Adipocyte (in vitro differentiated cells): ENCODE results near the gene ERBB2.

ENCODE experiments used
- DNase-seq: peaks from one replicate; pipeline ENCODE4 v3.0.0-alpha.2; 2015; ENCODE audit warnings: low read depth
- H3K27me3 ChIP-seq: replicated peaks from 2 replicates; pipeline ENCODE4 v1.7.0; 2013; ENCODE audit warnings: mild to moderate bottlenecking, low read length, moderate library complexity; ENCODE audit not compliant: control insufficient read depth, insufficient read depth
- H3K36me3 ChIP-seq: 2 replicates; pipeline ENCODE4 v1.7.0; 2013; ENCODE audit warnings: low read length, mild to moderate bottlenecking, moderate library complexity; ENCODE audit not compliant: control insufficient read depth, insufficient read depth, severe bottlenecking
- H3K4me1 ChIP-seq: 2 replicates; pipeline ENCODE4 v1.7.0; 2013; ENCODE audit warnings: mild to moderate bottlenecking, low read length, moderate library complexity; ENCODE audit not compliant: control insufficient read depth, insufficient read depth
- H3K4me3 ChIP-seq: 2 replicates; pipeline ENCODE4 v1.7.0; 2013; ENCODE audit warnings: mild to moderate bottlenecking, low read length, moderate library complexity
- H3K9ac ChIP-seq: 2 replicates; pipeline ENCODE4 v1.7.0; 2013; ENCODE audit warnings: mild to moderate bottlenecking, low read length, moderate library complexity
- H3K9me3 ChIP-seq: 2 replicates; pipeline ENCODE4 v1.7.0; 2013; ENCODE audit warnings: mild to moderate bottlenecking, low read length, moderate library complexity; ENCODE audit not compliant: control insufficient read depth

ERBB2 gene

DNA sequence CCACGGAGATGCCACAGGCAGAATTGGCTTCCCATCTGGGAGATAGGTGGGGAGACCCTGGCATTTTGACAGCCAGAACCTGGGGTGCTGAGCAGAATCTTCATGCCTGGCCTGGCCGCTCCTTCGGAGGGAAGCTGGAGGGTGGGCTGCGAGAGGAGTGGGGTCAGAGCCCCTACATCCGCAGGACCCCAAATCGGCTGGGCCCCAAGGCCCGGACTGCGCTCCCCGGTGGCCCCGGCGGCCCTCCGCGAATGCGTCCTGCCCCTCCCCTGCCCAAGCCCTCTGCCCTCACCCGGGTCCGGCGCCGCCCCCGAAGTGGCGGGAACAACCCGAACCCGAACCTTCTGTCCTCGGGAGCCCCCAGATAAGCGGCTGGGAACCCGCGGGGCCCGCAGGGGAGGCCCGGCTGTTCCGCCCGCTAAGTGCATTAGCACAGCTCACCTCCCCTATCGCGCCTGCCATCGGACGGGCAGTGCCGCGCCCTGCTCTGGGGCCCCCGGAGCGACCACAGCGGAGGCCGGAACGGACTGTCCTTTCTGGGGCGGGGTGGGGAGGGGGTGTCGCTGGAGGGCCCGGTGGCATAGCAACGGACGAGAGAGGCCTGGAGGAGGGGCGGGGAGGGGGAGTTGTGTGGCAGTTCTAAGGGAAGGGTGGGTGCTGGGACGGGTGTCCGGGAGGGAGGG, 32.5 kb upstream of the ERBB2 start:
- no peak overlapping the region for H3K4me3 ChIP-seq
- H3K36me3 ChIP-seq = peaks cover 4% of the 10 kb centered on the region
- H3K4me1 ChIP-seq = peaks cover 10% of the 10 kb centered on the region
- no peak overlapping the region for H3K9ac ChIP-seq
- peaks cover 58% of the 10 kb centered on the region for H3K27me3 ChIP-seq
- no peak for DNase-seq
- no peaks in the 10 kb centered on the region for H3K9me3 ChIP-seq

DNA sequence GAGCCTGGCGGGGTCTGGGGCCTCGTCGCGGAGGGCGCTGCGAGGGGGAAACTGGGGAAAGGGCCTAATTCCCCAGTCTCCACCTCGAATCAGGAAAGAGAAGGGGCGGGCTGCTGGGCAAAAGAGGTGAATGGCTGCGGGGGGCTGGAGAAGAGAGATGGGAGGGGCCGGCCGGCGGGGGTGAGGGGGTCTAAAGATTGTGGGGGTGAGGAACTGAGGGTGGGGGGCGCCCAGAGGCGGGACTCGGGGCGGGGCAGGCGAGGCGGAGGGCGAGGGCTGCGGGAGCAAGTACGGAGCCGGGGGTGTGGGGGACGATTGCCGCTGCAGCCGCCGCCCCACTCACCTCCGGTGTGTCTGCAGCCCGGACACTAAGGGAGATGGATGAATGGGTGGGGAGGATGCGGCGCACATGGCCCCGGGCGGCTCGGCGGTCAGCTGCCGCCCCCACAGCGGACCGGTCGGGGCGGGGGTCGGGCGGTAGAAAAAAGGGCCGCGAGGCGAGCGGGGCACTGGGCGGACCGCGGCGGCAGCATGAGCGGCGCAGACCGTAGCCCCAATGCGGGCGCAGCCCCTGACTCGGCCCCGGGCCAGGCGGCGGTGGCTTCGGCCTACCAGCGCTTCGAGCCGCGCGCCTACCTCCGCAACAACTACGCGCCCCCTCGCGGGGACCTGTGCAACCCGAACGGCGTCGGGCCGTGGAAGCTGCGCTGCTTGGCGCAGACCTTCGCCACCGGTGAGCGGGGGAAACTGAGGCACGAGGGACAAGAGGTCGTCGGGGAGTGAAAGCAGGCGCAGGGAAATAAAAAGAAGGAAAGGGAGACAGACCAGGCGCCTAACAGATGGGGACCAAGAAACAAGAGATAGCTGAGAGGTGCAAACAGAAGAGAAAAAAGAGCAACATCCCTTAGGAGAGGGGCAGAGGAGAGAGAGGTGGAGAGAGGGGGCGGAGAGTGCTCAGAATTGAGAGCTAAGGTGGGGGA, 31.6 kb upstream of the ERBB2 start, which contains the start of gene PNMT:
PNMT (plus strand) TSS at position 509 of the 980 bp plus-strand sequence; CDS start at position 532, 23 bp downstream.
- H3K27me3 ChIP-seq = peaks cover 62% of the 10 kb centered on the region
- H3K9me3 ChIP-seq = no peaks in the 10 kb centered on the region
- no peak within 1 kb of the TSS for H3K9ac ChIP-seq
- H3K4me3 ChIP-seq = no peak within 1 kb of the TSS
- DNase-seq = peak; percentile 86
- H3K36me3 ChIP-seq = no peaks in the 10 kb centered on the region
- peaks cover 10% of the 10 kb centered on the region for H3K4me1 ChIP-seq

DNA sequence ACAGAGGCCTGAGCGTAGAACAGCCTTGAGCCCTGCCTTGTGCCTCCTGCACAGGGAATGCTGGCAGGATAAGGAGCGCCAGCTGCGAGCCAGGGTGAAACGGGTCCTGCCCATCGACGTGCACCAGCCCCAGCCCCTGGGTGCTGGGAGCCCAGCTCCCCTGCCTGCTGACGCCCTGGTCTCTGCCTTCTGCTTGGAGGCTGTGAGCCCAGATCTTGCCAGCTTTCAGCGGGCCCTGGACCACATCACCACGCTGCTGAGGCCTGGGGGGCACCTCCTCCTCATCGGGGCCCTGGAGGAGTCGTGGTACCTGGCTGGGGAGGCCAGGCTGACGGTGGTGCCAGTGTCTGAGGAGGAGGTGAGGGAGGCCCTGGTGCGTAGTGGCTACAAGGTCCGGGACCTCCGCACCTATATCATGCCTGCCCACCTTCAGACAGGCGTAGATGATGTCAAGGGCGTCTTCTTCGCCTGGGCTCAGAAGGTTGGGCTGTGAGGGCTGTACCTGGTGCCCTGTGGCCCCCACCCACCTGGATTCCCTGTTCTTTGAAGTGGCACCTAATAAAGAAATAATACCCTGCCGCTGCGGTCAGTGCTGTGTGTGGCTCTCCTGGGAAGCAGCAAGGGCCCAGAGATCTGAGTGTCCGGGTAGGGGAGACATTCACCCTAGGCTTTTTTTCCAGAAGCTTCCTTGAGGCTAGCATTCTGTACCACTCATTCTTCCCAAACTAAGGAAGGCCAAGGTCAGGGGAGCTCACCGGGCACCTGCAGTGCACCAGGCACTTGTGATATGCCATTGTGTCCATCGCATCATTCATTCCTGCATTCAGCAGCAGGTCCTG, 29.7 kb upstream of the ERBB2 start:
- Histone ChIP-seq H3K36me3 (no peaks in the 10 kb centered on the region), H3K9ac (no peak overlapping the region), H3K27me3 (peaks cover 62% of the 10 kb centered on the region), H3K9me3 (no peaks in the 10 kb centered on the region), H3K4me1 (peaks cover 10% of the 10 kb centered on the region), H3K4me3 (no peak overlapping the region)
- no peak for DNase-seq

DNA sequence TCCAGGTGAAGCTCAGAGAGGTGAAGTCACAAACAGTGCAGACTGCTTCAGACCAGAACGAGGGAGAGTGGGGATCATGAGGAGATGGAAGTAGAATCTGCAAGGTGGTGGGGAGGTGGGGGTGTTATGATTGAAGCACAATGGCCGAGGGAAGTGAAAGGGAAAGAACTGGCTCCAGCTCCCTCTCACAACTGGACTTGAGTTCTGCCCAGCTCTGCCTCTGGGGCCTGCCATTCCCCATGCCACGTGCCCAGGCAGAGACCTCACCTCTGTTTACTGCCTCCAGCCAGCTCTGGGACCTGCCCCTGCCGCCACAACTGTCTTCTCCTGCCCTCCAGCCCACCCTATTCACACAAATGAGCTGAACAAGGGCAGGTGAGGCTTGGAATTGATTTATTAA, 29.1 kb upstream of the ERBB2 start:
- H3K36me3 ChIP-seq = no peaks in the 10 kb centered on the region
- peaks cover 16% of the 10 kb centered on the region for H3K4me1 ChIP-seq
- no peak overlapping the region for H3K9ac ChIP-seq
- DNase-seq = no peak
- H3K4me3 ChIP-seq = no peak overlapping the region
- H3K27me3 ChIP-seq = peaks cover 61% of the 10 kb centered on the region
- H3K9me3 ChIP-seq = no peaks in the 10 kb centered on the region

DNA sequence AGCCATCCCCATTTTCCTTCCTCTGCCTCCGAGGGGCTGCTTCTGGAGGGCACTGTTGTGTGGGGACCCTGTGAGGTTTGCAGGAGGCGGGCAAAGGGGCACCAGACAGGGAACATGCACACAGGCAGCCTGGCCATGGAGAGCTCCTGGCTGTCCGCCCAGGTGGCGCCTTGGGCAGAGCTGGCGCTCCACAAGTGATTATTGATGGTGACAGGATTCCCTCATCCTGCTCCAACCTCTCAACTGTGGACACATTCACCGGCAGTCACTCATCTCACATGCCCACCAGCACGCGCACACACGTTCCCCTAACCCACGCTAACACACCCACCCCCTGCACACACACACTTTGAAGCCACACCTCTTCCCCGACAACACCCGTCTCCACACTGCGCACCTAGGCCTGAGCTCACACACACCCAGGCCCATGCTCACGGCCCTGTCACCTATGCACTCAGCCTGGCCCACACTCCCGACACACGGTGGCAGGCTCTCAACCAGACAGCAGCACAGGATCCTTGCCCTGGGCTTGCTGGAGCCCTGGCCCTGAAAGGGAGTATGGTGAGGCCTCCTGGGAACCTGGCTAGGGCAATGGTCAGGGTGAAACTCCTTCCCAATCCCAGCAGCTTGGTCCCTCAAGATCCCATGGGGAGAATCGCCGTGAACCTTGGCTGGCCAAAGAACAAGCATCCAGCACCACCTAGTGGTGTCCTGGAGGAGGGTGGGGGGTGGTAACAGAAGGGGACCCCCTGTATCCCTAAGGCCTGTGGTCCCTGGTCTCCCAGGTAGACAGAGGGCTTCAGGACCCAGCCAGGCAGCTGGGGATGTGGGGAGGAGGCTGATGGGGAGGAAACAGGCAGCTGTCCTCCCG, 28.0 kb upstream of the ERBB2 start:
- Histone ChIP-seq H3K9me3 (no peaks in the 10 kb centered on the region), H3K4me3 (no peak overlapping the region), H3K36me3 (no peaks in the 10 kb centered on the region), H3K4me1 (peaks cover 15% of the 10 kb centered on the region), H3K9ac (no peak overlapping the region), H3K27me3 (peaks cover 50% of the 10 kb centered on the region)
- peak; percentile 49 for DNase-seq

DNA sequence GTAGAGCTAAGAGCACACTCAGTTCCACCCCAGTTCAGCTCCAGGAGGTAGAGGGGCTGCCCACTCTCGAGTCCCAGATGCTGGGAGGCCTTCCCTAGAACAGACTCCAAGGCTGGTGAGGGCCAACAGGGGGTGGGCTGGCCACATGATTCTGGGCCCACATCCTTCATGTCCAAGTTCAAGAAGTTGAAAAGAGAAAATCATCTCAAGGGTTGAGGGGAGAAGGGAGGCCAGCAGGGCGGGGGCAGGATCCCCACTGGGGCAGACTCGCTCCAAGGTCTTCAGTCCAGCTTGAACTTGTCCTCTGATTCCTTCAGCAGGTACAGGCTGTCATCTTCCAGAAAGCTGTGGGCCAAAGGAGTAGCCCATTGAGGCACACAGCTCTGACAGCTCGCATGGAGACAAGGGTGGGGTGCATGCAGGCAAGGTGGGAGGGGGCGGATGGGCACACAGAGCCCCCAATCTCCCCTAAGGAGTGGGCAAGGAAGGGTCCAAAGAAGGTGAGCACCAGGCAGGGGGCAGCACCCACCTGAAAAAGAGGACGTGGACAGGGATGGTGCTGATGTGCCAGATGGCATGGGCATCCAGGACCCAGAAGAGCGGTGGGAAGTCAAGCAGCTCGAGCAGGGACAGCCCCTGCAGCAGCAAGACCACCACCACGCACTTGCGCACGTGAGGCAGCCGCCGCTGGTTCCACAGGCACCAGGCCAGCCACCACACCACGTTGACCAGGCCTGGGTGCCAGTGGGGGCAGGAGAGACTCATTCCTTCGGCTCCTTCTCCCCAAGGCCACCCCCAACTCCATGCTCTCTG, 27.1 kb upstream of the ERBB2 start:
- no peak overlapping the region for H3K9ac ChIP-seq
- H3K27me3 ChIP-seq = peaks cover 43% of the 10 kb centered on the region
- no peaks in the 10 kb centered on the region for H3K36me3 ChIP-seq
- H3K4me3 ChIP-seq = no peak overlapping the region
- DNase-seq = no peak
- H3K9me3 ChIP-seq = no peaks in the 10 kb centered on the region
- H3K4me1 ChIP-seq = peaks cover 12% of the 10 kb centered on the region

DNA sequence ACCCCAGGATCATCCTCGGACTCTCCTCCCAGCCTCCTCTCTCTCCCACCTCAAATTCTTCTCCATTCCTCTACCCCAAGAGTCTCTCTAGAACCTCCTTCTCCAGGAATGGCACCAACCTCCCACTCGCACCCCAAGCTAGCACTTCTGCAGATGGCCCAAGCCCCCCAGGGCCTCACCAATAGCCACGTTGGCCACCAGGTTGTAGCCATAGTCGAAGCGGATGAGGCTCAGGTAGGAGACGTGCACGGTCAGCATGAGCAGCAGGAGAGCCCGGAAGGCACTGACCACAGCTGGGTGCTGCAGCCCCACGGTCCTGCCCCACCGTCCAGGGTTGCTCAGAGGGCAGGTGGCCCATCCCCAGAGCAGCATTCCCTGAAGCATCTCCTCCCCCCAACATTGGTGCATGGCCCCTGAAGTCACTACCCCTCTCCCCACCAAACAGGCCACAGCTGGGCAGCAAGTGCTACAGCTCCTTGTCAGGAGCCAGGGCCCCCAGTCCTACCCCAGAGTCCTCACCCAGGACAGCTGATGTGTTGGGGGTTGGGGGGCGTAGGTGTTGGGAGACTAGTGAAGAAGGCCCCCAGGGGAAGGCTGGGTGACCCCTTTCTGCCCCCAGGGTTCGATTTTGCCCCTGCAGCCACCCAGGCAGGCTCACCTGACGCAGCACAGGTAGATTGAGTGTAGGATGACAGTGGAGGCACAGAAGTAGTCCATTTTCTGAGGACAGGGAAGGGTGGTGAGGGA, 26.4 kb upstream of the ERBB2 start:
- Histone ChIP-seq H3K27me3 (peaks cover 42% of the 10 kb centered on the region), H3K4me3 (no peak overlapping the region), H3K9me3 (no peaks in the 10 kb centered on the region), H3K9ac (no peak overlapping the region), H3K4me1 (peaks cover 12% of the 10 kb centered on the region), H3K36me3 (no peaks in the 10 kb centered on the region)
- DNase-seq = no peak

DNA sequence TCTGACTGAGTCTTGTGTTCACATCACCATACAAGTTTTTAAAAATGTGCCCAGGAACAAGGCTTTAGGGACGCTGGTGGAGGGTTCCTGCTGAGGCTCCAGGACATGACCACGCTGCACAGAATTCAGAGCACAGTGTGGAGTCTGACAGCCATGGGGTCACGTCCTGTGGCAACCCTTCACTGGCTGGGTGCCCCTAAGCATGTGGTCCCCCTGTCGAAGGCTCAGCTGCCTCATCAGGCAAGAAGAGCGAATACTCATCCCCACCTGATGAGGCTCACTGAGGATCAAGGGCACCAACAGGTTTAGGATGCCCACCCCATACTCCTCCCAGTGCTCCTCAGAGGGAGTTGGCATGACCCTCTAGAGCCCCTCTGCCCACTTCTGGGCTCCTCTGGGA, 25.7 kb upstream of the ERBB2 start:
- H3K9me3 ChIP-seq = no peaks in the 10 kb centered on the region
- peaks cover 36% of the 10 kb centered on the region for H3K27me3 ChIP-seq
- DNase-seq = no peak
- peaks cover 12% of the 10 kb centered on the region for H3K4me1 ChIP-seq
- no peak overlapping the region for H3K9ac ChIP-seq
- H3K4me3 ChIP-seq = no peak overlapping the region
- no peaks in the 10 kb centered on the region for H3K36me3 ChIP-seq

DNA sequence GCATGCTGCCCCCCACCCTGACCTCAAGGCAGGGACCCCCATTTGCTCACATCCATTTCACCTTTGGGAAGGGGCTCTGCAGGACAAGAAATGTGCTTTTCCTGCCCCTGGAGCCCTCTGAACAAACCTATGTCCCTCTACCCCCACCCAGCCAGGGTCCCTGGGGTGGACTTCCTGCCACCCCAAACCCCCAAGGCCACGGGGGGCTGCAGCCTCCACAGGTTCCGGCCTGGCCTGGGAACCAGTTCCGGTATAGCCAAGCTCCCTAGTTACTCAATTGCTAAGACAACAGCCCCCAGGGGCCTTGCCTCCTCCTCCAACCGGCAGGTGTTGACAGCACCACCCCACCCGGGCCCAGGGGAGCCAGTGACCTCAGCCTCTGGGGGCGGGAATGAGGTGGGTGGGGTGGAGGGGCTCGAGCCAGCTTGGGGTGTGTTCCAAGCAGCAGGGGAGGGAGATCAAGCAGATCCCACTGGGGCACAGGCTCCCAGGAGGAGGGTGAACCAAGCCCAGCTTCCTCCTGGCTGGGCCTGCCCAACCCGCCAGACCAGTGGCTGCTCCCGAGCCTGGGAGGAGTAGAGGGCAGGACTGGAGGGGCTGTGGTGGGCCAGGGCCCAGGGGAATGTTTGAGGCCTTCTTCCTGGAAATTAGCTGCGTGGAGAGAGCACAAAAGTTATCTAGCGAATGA, 25.0 kb upstream of the ERBB2 start:
- DNase-seq = no peak
- H3K27me3 ChIP-seq = peaks cover 29% of the 10 kb centered on the region
- no peaks in the 10 kb centered on the region for H3K9me3 ChIP-seq
- no peak overlapping the region for H3K9ac ChIP-seq
- peaks cover 12% of the 10 kb centered on the region for H3K4me1 ChIP-seq
- H3K4me3 ChIP-seq = no peak overlapping the region
- H3K36me3 ChIP-seq = no peaks in the 10 kb centered on the region
